Dermis blood vessel endothelial cell (primary cell): Measurements from ENCODE around the gene NEK10. TPM values are rescaled to one million over a fixed set of nuclear protein-coding genes. Genes with fewer than 3 reads are reported as not detected.

Source experiments
- DNase-seq: peaks from one replicate; pipeline ENCODE4 v3.0.0; 2010
- total RNA-seq: library from RNA; depleted of rRNA; stranded (reverse); fragments of >200 nt; gene quantifications from 2 replicates; pipeline ENCODE4 v1.2.3, GENCODE V29; 2014

Gene NEK10
- total RNA-seq, 1 donor from 2014 or later: 2.6 TPM

GRCh38 chr3:27090275-27091041 lies 278.7 kb downstream of the NEK10 start:
- no peak for DNase-seq

DNA sequence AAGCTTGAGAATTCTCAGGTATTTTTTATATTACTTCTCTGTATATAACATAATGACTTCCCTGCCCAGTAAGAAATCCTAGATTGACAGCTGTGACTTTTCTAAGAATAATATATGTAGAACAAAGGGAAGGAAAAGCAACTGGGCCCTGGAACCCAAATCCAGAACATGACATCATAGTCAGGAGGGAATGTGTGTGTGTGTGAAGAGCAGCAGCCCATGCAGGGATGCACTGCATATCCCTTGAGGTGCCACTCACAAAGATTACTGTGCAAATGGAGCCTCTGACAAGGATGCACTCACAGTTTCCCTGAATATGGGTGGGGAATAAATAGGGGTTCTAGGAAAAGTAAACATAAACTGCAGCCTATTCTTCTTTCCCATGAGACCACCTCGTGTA lies 279.5 kb downstream of the NEK10 start:
- DNase-seq: no peak

- no peak for DNase-seq
Measured at GRCh38 chr3:27089068-27089467, 280.1 kb downstream of the NEK10 start.

GRCh38 chr3:27085829-27086730 lies 283.1 kb downstream of the NEK10 start:
- DNase-seq: no peak

- no peak for DNase-seq
Measured at GRCh38 chr3:27081992-27082607, 287.1 kb downstream of the NEK10 start.

- no peak for DNase-seq
Measured at GRCh38 chr3:27081566-27081965, 287.6 kb downstream of the NEK10 start.

DNA sequence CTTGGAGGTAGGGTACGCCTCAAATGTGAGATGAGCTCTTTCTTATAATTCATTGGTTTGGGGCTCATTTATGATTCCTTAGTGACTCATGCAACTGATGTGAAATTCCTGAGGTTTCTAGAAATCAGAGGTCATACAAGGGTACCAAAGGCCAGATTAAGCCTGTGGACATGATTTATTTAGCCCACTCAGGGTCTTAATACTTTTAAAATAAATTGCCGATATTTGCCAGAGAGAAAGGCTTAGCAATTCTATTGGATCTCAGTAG lies 289.0 kb downstream of the NEK10 start:
- DNase-seq: no peak

GRCh38 chr3:27079427-27080257 lies 289.5 kb downstream of the NEK10 start:
- peak; percentile 40 for DNase-seq

DNA sequence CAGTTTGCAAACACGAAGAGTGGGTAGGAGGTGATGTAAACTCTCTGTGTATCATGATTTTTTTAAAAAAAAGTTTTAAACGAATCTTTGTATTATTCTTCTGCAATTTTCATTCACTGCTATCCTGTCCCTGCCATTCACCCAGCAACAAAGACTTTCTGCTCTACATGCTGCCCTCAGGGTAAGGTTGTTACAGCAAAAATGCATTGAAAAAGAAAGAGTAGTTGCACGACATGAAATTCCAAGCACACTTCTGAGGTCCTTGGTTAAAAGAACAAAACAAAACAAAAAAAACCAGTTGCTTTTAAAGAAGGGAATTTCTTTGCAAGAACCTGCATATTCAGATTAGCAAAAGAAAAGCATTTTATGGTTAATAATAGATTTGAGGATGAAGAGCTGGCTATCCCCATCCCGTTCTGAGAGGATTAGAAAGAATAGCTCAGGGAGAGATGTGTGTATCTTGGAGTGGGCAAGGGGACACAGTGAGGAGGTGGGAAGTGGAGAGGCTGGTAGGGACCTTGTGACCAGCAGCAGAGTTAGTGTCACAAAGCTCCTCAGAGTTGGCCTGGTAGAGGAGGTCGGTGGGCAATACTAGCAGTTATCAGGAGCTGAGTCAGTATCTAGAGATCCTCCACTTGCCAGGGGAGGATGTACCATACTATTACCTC lies 290.8 kb downstream of the NEK10 start:
- no peak for DNase-seq

- no peak for DNase-seq
Measured at GRCh38 chr3:27076815-27077630, 292.2 kb downstream of the NEK10 start.

GRCh38 chr3:27074914-27075313 lies 294.3 kb downstream of the NEK10 start:
- no peak for DNase-seq

GRCh38 chr3:27073912-27074311 lies 295.3 kb downstream of the NEK10 start:
- no peak for DNase-seq

- DNase-seq: no peak
Measured at GRCh38 chr3:27072810-27073651, 296.2 kb downstream of the NEK10 start.

DNA sequence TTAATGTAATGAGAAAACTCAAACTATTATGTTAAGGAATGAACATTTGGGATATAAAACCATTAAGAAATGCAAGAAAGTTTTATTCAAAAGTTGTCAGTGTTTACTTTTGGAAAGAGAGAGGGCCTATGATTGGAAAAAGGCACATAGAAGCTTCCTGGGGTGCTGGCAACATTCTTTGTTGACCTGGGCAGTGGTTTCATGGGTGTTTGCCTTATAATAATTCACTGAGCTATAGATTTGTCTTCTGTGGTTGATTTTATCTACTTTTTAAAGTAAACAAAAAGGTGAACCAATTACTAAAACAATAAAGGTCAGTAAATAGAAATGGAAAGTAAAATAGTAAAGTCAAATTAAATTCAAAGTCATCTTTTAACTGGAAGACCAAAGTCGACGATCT lies 308.8 kb downstream of the NEK10 start:
- no peak for DNase-seq

Other genes starting within 250 kb of the NEK10 start
- 73.2 and 79.0 TPM in 2 replicates for gene SLC4A7, start 115.0 kb upstream of the NEK10 start, total RNA-seq